Prostate gland (tissue), 2 donors: Measurements from ENCODE around the gene TMOD3.

Source experiments
- POLR2A ChIP-seq: fragments of 450-650 bp; IDR thresholded peaks from one replicate; pipeline ENCODE4 v1.6.1; 2016; ENCODE audit warnings: antibody characterized with exemption, mild to moderate bottlenecking
- POLR2AphosphoS5 ChIP-seq: sonication (generic); formaldehyde crosslinking; IDR thresholded peaks from one replicate; pipeline ENCODE4 v1.6.1; 2017; ENCODE audit warnings: antibody characterized with exemption
- TF ChIP-seq, protein P1 (sequence below), 4 experiments: fragments of 200-600 bp in 2 of 4; fragments of 450-650 bp in 2 of 4; sonication (generic) in 2 of 4; IDR thresholded peaks; 1 replicate in 3 of 4; 2 replicates in 1 of 4; pipeline ENCODE4 v1.5.1; 2016 to 2019; ENCODE audit warnings: antibody characterized with exemption in 4 of 4, mild to moderate bottlenecking in 2 of 4, moderate library complexity in 2 of 4

DNA sequence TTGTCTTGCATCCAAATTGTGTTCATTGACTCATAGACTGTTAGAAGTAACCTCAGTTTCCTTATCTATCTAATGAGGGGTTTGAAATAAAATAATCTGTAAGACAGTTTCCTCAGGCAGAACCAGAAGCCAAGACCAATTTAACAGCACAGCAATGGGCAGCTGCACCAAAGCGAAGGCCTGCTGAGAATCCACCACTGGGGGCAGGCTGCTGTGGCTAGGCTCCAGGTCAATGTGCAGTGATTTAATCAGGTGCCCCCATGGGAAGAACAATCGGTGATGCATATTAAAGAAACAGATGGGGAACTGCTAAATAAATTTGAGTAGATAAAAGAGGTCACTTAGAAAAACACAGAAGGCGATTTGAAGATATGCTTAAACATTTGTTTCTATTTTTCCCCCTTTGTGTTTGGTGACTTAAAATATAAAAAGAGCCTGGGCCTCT, 28.0 kb upstream of the TMOD3 start:
- TF ChIP-seq, protein P1, sequence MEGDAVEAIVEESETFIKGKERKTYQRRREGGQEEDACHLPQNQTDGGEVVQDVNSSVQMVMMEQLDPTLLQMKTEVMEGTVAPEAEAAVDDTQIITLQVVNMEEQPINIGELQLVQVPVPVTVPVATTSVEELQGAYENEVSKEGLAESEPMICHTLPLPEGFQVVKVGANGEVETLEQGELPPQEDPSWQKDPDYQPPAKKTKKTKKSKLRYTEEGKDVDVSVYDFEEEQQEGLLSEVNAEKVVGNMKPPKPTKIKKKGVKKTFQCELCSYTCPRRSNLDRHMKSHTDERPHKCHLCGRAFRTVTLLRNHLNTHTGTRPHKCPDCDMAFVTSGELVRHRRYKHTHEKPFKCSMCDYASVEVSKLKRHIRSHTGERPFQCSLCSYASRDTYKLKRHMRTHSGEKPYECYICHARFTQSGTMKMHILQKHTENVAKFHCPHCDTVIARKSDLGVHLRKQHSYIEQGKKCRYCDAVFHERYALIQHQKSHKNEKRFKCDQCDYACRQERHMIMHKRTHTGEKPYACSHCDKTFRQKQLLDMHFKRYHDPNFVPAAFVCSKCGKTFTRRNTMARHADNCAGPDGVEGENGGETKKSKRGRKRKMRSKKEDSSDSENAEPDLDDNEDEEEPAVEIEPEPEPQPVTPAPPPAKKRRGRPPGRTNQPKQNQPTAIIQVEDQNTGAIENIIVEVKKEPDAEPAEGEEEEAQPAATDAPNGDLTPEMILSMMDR (IDR thresholded peaks at IDR 0.05) = no peak
- TF ChIP-seq POLR2A = no peak
- TF ChIP-seq POLR2AphosphoS5 = no peak
